Activated T-cell treated with anti-CD3 and anti-CD28 coated beads for 48 hours (primary cell): Measurements from ENCODE around the gene NOC4L.

Experiments
- DNase-seq: peaks from one replicate; pipeline ENCODE4 v3.0.0-alpha.2; 2020; ENCODE audit warnings: low read depth

NOC4L gene

GRCh38 chr12:132170094-132170636 lies 25.9 kb downstream of the NOC4L start:
- DNase-seq: no peak

- no peak for DNase-seq
Measured at GRCh38 chr12:132170637-132171292, 26.5 kb downstream of the NOC4L start.

GRCh38 chr12:132171293-132171967 lies 27.2 kb downstream of the NOC4L start:
- DNase-seq: no peak

- DNase-seq: no peak
Measured at GRCh38 chr12:132171968-132172521, 27.8 kb downstream of the NOC4L start.

GRCh38 chr12:132172619-132173018 lies 28.4 kb downstream of the NOC4L start:
- DNase-seq: no peak

- no peak for DNase-seq
Measured at GRCh38 chr12:132173135-132174014, 29.1 kb downstream of the NOC4L start.

- no peak for DNase-seq
Measured at GRCh38 chr12:132174015-132174838, 30.0 kb downstream of the NOC4L start.

- no peak for DNase-seq
Measured at GRCh38 chr12:132174839-132175490, 30.7 kb downstream of the NOC4L start.

- no peak for DNase-seq
Measured at GRCh38 chr12:132175496-132176384, 31.5 kb downstream of the NOC4L start.

GRCh38 chr12:132176385-132176919 lies 32.2 kb downstream of the NOC4L start:
- no peak for DNase-seq

- DNase-seq: no peak
Measured at GRCh38 chr12:132176920-132177551, 32.8 kb downstream of the NOC4L start.

- no peak for DNase-seq
Measured at GRCh38 chr12:132178316-132178715, 34.1 kb downstream of the NOC4L start.

GRCh38 chr12:132178801-132179401 lies 34.6 kb downstream of the NOC4L start:
- DNase-seq: no peak

GRCh38 chr12:132179431-132180362 lies 35.4 kb downstream of the NOC4L start:
- DNase-seq: no peak

- DNase-seq: no peak
Measured at GRCh38 chr12:132180648-132181546, 36.6 kb downstream of the NOC4L start.

GRCh38 chr12:132181570-132182200 lies 37.4 kb downstream of the NOC4L start:
- no peak for DNase-seq
